LNCaP clone FGC (cell line): Measurements from ENCODE around the gene OOSP4A.
"Not testable (repeated sequence)": the region's sequence is repeated elsewhere in the genome, so short reads cannot be mapped to it uniquely, and the experiment has no call there.

Experiments
- DNase-seq: peaks from one replicate; pipeline ENCODE4 v3.0.0-alpha.2; 2011; ENCODE audit warnings: low read depth
- H3K4me3 ChIP-seq: 2 replicates; pipeline ENCODE4 v1.5.1; 2011; ENCODE audit warnings: mild to moderate bottlenecking, low read depth, low read length, control low read depth
- CTCF ChIP-seq: IDR thresholded peaks from 2 replicates; pipeline ENCODE4 v1.5.1; 2012; ENCODE audit warnings: mild to moderate bottlenecking; ENCODE audit not compliant: control insufficient read depth, insufficient read depth; ENCODE audit errors: extremely low read depth

The OOSP4A gene

GRCh38 chr11:59981106-59981770, 17.4 kb downstream of the OOSP4A start:
- H3K4me3 ChIP-seq, result no peak overlapping the region
- DNase-seq, result no peak

GRCh38 chr11:59982037-59982436, 18.2 kb downstream of the OOSP4A start:
- not testable (repeated sequence) for H3K4me3 ChIP-seq, DNase-seq

More at GRCh38 chr11:59981106-59981770, 17.4 kb downstream of the OOSP4A start:
- TF ChIP-seq CTCF, result no peak

- H3K4me3 ChIP-seq, result no peak overlapping the region
- TF ChIP-seq CTCF, result no peak
- no peak for DNase-seq
Observed at GRCh38 chr11:59983212-59983611, 19.4 kb downstream of the OOSP4A start.

DNA sequence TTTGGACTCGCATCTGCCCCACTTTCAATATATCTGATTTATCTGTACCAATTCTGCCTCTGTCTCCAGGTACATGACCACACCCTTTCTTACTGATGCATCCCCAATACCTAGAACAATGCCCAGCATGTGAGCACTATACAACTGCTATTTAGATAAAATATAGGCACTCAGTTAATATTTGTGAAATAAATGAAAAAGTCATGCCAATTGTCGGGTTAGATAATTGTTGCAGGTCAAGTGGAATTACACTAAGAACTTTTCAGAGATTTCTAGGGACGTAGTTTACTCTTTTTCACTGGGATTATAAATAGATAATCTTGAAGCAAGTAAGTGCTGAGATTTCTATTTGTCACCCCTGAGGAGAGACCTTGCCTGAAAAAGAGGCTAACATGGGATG, 20.5 kb downstream of the OOSP4A start:
- DNase-seq, result no peak
- no peak for TF ChIP-seq CTCF
- no peak overlapping the region for H3K4me3 ChIP-seq

- DNase-seq, result no peak
- no peak overlapping the region for H3K4me3 ChIP-seq
- TF ChIP-seq CTCF, result no peak
Observed at GRCh38 chr11:59990421-59990820, 26.6 kb downstream of the OOSP4A start.

GRCh38 chr11:59992425-59992824, 28.6 kb downstream of the OOSP4A start:
- TF ChIP-seq CTCF, result no peak
- H3K4me3 ChIP-seq, result no peak overlapping the region
- DNase-seq, result no peak

- H3K4me3 ChIP-seq, result no peak overlapping the region
- no peak for DNase-seq
- TF ChIP-seq CTCF, result no peak
Observed at GRCh38 chr11:59997800-59998199, 34.0 kb downstream of the OOSP4A start.
